Effector memory CD8-positive, alpha-beta T cell (primary cell): ENCODE measurements around the gene WFDC5.

ENCODE experiments used
- ATAC-seq: fragments of 150-1000 bp; cut with Tn5 transposase; replicated peaks from 2 replicates; pipeline ENCODE4 v1.10.0; 2021; ENCODE audit warnings: mild to moderate bottlenecking, moderate library complexity
- DNase-seq, 3 experiments: peaks; one replicate each; pipeline ENCODE4 v3.0.0; 2021
- H3K27ac Mint-ChIP-seq, 2 donors: one replicate each; pipeline ENCODE4 v1.8.0; 2022; ENCODE audit warnings: mild to moderate bottlenecking in 2 of 2, mixed read lengths in 2 of 2, moderate library complexity in 2 of 2
- H3K27me3 Mint-ChIP-seq, 2 donors: one replicate each; pipeline ENCODE4 v1.8.0; 2022; ENCODE audit warnings: mixed read lengths in 2 of 2
- H3K36me3 Mint-ChIP-seq: one replicate; pipeline ENCODE4 v1.8.0; 2022; ENCODE audit warnings: mild to moderate bottlenecking, moderate library complexity, mixed read lengths; ENCODE audit not compliant: insufficient read depth
- H3K4me1 Mint-ChIP-seq, 2 donors: one replicate each; pipeline ENCODE4 v1.8.0; 2022; ENCODE audit warnings: low read depth in 2 of 2, mixed read lengths in 2 of 2
- H3K4me3 Mint-ChIP-seq, 2 donors: one replicate each; pipeline ENCODE4 v1.8.0; 2022; ENCODE audit warnings: mild to moderate bottlenecking in 2 of 2, mixed read lengths in 2 of 2, moderate library complexity in 2 of 2
- H3K9me3 Mint-ChIP-seq, 2 donors: one replicate each; pipeline ENCODE4 v1.8.0; 2022; ENCODE audit warnings: mixed read lengths in 2 of 2

The WFDC5 gene

GRCh38 chr20:45094201-45094600 is 20.8 kb downstream of the WFDC5 start:
- peaks cover 13 to 23% of the 10 kb centered on the region in 2 donors for H3K27me3 Mint-ChIP-seq
- ATAC-seq (no peak), DNase-seq (no peak)
- no peak overlapping the region for H3K27ac Mint-ChIP-seq
- H3K4me1 Mint-ChIP-seq, result peaks cover 0 to 8% of the 10 kb centered on the region in 2 donors
- no peak overlapping the region for H3K4me3 Mint-ChIP-seq
- H3K36me3 Mint-ChIP-seq, result peaks cover 7% of the 10 kb centered on the region
- H3K9me3 Mint-ChIP-seq, result no peaks in the 10 kb centered on the region

- H3K27me3 Mint-ChIP-seq, result peaks cover 7 to 17% of the 10 kb centered on the region in 2 donors
- ATAC-seq, result no peak
- H3K27ac Mint-ChIP-seq, result no peak overlapping the region
- H3K4me3 Mint-ChIP-seq, result no peak overlapping the region
- H3K4me1 Mint-ChIP-seq, result peaks cover 0 to 5% of the 10 kb centered on the region in 2 donors
- H3K9me3 Mint-ChIP-seq, result no peaks in the 10 kb centered on the region
- peaks cover 7% of the 10 kb centered on the region for H3K36me3 Mint-ChIP-seq
- no peak for DNase-seq
These were observed 22.1 kb downstream of the WFDC5 start for GRCh38 chr20:45092898-45093297.

- Mint-ChIP-seq H3K4me1 (peaks cover 4 to 8% of the 10 kb centered on the region in 2 donors), H3K27ac (peak overlapping the region in 1 of 2 donors; percentile 56), H3K27me3 (peaks cover 0 to 1% of the 10 kb centered on the region in 2 donors), H3K36me3 (peaks cover 12% of the 10 kb centered on the region), H3K4me3 (no peak overlapping the region), H3K9me3 (no peaks in the 10 kb centered on the region)
- DNase-seq (no peak), ATAC-seq (no peak)
These were observed 23.6 kb downstream of the WFDC5 start for GRCh38 chr20:45091366-45091765.

- Mint-ChIP-seq H3K4me1 (peaks cover 8 to 17% of the 10 kb centered on the region in 2 donors), H3K27me3 (no peaks in the 10 kb centered on the region), H3K36me3 (peaks cover 17% of the 10 kb centered on the region), H3K4me3 (no peak overlapping the region), H3K9me3 (no peaks in the 10 kb centered on the region), H3K27ac (no peak overlapping the region)
- ATAC-seq (no peak), DNase-seq (no peak)
These were observed 24.5 kb downstream of the WFDC5 start for GRCh38 chr20:45090481-45090880.

- Mint-ChIP-seq H3K27ac (peak overlapping the region; percentile 65 to 88), H3K4me3 (no peak overlapping the region), H3K27me3 (no peaks in the 10 kb centered on the region), H3K4me1 (peaks cover 8 to 21% of the 10 kb centered on the region in 2 donors), H3K36me3 (peaks cover 17% of the 10 kb centered on the region), H3K9me3 (no peaks in the 10 kb centered on the region)
- no peak for ATAC-seq
- DNase-seq, result no peak
These were observed 26.7 kb downstream of the WFDC5 start for GRCh38 chr20:45088247-45088646.

- no peak for ATAC-seq
- Mint-ChIP-seq H3K27me3 (no peaks in the 10 kb centered on the region), H3K4me3 (no peak overlapping the region), H3K36me3 (peaks cover 17% of the 10 kb centered on the region), H3K9me3 (peaks cover 0 to 3% of the 10 kb centered on the region in 2 donors), H3K4me1 (peaks cover 8 to 23% of the 10 kb centered on the region in 2 donors), H3K27ac (peak overlapping the region; percentile 65 to 88)
- DNase-seq, result no peak
These were observed 27.2 kb downstream of the WFDC5 start for GRCh38 chr20:45087814-45088213.

GRCh38 chr20:45087097-45087790 is 27.7 kb downstream of the WFDC5 start:
- peaks cover 21% of the 10 kb centered on the region for H3K36me3 Mint-ChIP-seq
- DNase-seq, result no peak
- peak overlapping the region; percentile 65 to 88 for H3K27ac Mint-ChIP-seq
- H3K4me3 Mint-ChIP-seq, result no peak overlapping the region
- no peak for ATAC-seq
- H3K4me1 Mint-ChIP-seq, result peaks cover 9 to 25% of the 10 kb centered on the region in 2 donors
- H3K27me3 Mint-ChIP-seq, result no peaks in the 10 kb centered on the region
- peaks cover 0 to 7% of the 10 kb centered on the region in 2 donors for H3K9me3 Mint-ChIP-seq

GRCh38 chr20:45085867-45086266 is 29.1 kb downstream of the WFDC5 start:
- H3K27me3 Mint-ChIP-seq, result no peaks in the 10 kb centered on the region
- no peak overlapping the region for H3K4me3 Mint-ChIP-seq
- peak overlapping the region; percentile 65 to 77 for H3K27ac Mint-ChIP-seq
- peaks cover 9 to 30% of the 10 kb centered on the region in 2 donors for H3K4me1 Mint-ChIP-seq
- DNase-seq (no peak), ATAC-seq (no peak)
- H3K9me3 Mint-ChIP-seq, result peaks cover 5 to 7% of the 10 kb centered on the region in 2 donors
- peaks cover 30% of the 10 kb centered on the region for H3K36me3 Mint-ChIP-seq

- ATAC-seq, result no peak
- H3K9me3 Mint-ChIP-seq, result peaks cover 5 to 7% of the 10 kb centered on the region in 2 donors
- H3K4me3 Mint-ChIP-seq, result no peak overlapping the region
- no peak for DNase-seq
- peak overlapping the region; percentile 65 to 77 for H3K27ac Mint-ChIP-seq
- H3K36me3 Mint-ChIP-seq, result peaks cover 35% of the 10 kb centered on the region
- peaks cover 9 to 30% of the 10 kb centered on the region in 2 donors for H3K4me1 Mint-ChIP-seq
- no peaks in the 10 kb centered on the region for H3K27me3 Mint-ChIP-seq
These were observed 29.7 kb downstream of the WFDC5 start for GRCh38 chr20:45085289-45085688.

GRCh38 chr20:45083127-45083526 is 31.8 kb downstream of the WFDC5 start:
- Mint-ChIP-seq H3K9me3 (peaks cover 5 to 7% of the 10 kb centered on the region in 2 donors), H3K27ac (peak overlapping the region; percentile 24 to 27), H3K27me3 (no peaks in the 10 kb centered on the region), H3K4me3 (no peak overlapping the region), H3K36me3 (peaks cover 56% of the 10 kb centered on the region), H3K4me1 (peaks cover 9 to 34% of the 10 kb centered on the region in 2 donors)
- no peak for DNase-seq
- no peak for ATAC-seq

- Mint-ChIP-seq H3K9me3 (peaks cover 5 to 7% of the 10 kb centered on the region in 2 donors), H3K27me3 (no peaks in the 10 kb centered on the region), H3K27ac (peak overlapping the region in 1 of 2 donors; percentile 27), H3K4me1 (peaks cover 9 to 34% of the 10 kb centered on the region in 2 donors), H3K36me3 (peaks cover 56% of the 10 kb centered on the region), H3K4me3 (no peak overlapping the region)
- no peak for ATAC-seq
- no peak for DNase-seq
These were observed 32.5 kb downstream of the WFDC5 start for GRCh38 chr20:45082468-45082867.

- peaks cover 66% of the 10 kb centered on the region for H3K36me3 Mint-ChIP-seq
- H3K27ac Mint-ChIP-seq, result no peak overlapping the region
- peaks cover 5 to 7% of the 10 kb centered on the region in 2 donors for H3K9me3 Mint-ChIP-seq
- no peak for DNase-seq
- H3K4me1 Mint-ChIP-seq, result peaks cover 6 to 23% of the 10 kb centered on the region in 2 donors
- ATAC-seq, result peak; percentile 32
- no peak overlapping the region for H3K4me3 Mint-ChIP-seq
- no peaks in the 10 kb centered on the region for H3K27me3 Mint-ChIP-seq
These were observed 33.9 kb downstream of the WFDC5 start for GRCh38 chr20:45080867-45081624.

GRCh38 chr20:45077559-45077958 is 37.4 kb downstream of the WFDC5 start:
- Mint-ChIP-seq H3K9me3 (peaks cover 1 to 5% of the 10 kb centered on the region in 2 donors), H3K27me3 (no peaks in the 10 kb centered on the region), H3K4me3 (no peak overlapping the region), H3K4me1 (peaks cover 7 to 22% of the 10 kb centered on the region in 2 donors), H3K27ac (no peak overlapping the region), H3K36me3 (peaks cover 88% of the 10 kb centered on the region)
- DNase-seq, result no peak
- ATAC-seq, result no peak

GRCh38 chr20:45073221-45073620 is 41.8 kb downstream of the WFDC5 start:
- H3K27ac Mint-ChIP-seq, result peak overlapping the region; percentile 84 to 85

More at GRCh38 chr20:45073221-45073620, 41.8 kb downstream of the WFDC5 start:
- Mint-ChIP-seq H3K36me3 (peaks cover 70% of the 10 kb centered on the region), H3K9me3 (no peaks in the 10 kb centered on the region), H3K27me3 (no peaks in the 10 kb centered on the region), H3K4me3 (no peak overlapping the region), H3K4me1 (peaks cover 35 to 47% of the 10 kb centered on the region in 2 donors)
- ATAC-seq, result no peak
- DNase-seq, result no peak
